Activated T-cell treated with anti-CD3 and anti-CD28 coated beads for 4 hours (primary cell): ENCODE measurements around the gene HBP1.
"Not testable (repeated sequence)": the region's sequence is repeated elsewhere in the genome, so short reads cannot be mapped to it uniquely, and the experiment has no call there.

Experiments used
- DNase-seq: peaks from one replicate; pipeline ENCODE4 v3.0.0-alpha.2; 2020

Gene HBP1

DNA sequence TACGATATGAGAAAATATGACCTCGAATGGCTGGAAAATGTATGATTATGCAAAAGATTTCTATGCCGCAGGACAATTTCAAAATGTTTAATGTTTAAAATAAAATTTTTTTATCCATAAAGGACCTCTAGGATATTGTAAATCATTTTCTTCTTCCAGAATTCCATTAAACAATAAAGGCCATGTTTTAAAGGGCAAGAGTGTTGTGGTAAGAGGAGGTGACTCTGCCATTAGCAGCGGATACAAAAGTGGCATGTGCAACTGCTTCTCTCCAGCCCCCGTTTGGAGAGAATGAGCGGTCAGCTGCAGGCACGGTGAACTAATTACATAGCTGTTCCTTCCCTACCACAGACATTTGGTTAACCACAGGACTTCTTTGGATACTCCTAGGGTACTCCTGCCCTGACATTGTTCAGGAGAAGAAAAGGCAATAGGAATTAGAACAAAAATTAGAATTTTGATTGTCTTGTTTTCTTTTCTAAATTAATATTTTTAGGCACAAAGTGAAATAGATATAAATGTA, 63.8 kb downstream of the HBP1 start:
- no peak for DNase-seq

DNA sequence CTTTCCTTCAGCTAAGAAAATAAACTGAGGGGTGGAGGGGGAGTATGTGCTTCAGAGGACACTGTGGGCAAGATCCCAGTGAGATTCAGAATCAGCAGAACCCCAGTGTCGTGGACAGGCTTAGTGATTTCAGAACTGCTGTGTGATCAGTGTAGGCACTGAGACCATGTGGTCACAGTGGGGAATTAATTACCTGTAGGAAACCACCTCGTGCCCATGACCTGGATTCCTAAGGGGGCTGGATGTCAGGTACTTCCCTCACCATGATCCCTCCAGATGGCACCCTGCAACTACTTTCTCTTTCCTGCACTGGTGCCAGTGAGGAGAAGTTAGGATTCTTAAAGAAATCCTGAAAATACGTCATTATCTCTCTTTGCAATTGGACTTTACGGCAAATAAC, 64.4 kb downstream of the HBP1 start:
- DNase-seq = no peak

DNA sequence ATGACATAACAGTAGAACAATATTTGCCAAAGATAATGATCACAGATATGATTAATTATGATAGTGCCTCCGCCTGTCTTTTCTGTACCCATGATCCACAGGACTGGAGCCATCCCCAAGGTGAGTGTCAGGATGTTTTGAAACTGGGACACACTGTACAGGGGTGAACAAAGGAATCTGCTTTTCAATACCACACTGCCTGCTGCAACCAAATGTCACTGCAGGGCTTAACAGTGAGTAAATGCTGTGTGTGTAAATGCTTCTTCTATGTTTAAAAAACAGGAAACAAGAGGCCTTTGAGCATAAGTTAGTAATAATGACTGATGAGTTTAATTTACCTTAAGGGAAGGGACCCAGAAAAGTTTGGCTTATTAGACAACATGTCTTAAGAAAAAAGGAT, 65.2 kb downstream of the HBP1 start:
- DNase-seq = no peak

DNA sequence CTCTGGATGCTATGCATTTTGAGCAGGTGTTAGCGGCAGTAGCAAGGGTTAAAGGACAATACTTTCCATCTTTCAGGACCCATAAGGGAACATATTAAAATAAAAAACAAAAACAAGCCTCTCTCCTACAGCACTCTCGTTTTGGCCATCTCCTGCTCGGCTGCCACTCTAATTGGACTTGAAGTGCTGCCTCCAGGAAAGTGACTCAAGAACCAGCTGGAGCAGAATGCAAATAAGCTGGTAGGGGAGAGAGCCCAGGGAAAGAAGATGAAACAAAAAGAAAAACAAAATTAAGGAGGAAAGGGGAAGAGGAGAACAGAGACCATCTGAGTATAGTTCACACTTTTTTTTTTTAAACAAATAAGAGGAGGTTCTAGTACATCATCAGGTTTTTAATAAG, 65.6 kb downstream of the HBP1 start:
- DNase-seq = no peak

DNA sequence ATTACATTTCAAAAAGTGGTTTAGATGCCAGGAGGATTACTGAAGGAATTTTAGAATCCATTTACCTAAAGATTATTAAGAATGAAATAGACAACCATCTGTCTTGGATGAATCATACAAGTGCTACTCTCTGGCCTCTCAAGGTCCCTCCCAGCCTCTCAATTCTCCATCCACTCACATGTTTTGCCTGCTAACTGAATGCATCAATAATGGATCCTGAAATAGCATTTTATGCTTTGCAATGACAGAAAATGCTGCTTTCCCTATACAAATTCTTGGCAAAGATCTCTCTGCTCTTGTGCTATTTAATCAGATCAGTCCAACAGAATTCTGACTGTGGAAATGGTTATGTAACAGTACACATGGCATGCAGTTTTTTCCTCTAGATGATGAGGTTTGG, 68.1 kb downstream of the HBP1 start:
- DNase-seq = no peak

DNA sequence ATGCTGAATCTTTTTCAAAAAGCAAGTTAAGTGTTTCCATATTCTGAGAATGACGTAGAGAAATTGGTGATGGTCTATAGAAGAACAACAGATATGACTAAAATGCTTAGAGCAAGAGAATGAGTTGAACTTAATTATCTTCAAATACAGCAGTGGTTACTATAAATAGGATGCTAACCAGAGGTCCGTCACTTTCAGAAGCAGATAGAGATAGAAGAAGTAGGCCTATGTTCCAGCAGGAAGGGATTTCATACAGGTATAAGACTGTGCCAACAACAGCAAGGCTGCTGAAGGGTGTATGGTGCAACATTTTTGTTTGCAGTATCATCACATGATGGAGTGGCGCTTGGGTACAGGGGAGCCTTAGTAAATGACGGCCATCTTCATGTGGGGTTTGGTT, 68.6 kb downstream of the HBP1 start:
- DNase-seq = no peak

DNA sequence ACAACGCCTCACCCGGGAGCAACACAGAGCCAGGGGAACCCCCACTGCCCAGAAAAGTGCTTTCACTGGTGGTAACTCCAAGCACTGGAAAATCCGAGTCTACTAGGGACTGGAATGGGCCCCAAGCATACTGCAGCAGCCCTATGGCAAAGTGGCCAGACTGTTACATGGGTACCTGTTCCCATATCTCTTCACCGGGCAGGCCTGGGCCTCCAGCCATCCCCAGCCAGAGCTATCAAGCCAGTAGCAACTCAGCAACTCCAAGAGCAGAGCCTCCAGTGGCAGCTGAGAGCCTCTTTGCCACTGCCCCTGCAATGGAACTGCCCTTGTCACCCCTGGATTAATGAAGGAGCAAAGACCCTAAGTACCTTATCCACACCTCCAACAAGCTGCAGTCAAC, 73.5 kb downstream of the HBP1 start:
- DNase-seq = no peak

DNA sequence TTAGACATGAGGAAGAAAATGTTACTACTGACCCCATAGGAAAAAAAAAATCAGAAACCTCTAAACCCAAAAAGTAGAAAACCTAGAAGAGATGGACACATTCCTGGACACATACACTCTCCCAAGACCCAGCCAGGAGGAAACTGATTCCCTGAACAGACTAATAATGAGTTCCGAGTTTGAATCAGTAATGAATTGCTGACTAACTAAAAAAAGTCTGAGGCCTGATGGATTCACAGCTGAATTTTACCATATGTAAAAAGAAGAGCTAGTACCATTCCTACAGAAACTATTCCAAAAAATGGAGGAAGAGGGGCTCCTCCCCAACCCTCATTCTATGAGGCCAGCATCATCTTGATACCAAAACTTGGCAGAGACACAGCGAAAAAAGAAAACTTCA, 75.8 kb downstream of the HBP1 start:
- no peak for DNase-seq

DNA sequence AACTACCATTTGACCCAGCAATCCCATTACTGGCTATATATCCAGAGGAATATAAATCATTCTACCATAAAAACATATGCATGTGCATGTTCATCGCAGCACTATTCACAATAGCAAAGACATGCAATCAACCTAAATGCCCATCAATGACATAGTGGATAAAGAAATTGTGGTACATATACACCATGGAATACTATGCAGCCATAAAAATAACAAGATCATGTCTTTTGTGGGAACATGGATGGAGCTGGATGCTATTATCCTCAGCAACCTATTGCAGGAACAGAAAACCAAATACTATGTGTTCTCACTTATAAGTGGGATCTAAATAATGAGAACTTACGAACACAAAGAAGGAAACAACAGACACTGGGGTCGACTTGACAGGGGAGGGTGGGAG, 78.0 kb downstream of the HBP1 start:
- DNase-seq = not testable (repeated sequence)

DNA sequence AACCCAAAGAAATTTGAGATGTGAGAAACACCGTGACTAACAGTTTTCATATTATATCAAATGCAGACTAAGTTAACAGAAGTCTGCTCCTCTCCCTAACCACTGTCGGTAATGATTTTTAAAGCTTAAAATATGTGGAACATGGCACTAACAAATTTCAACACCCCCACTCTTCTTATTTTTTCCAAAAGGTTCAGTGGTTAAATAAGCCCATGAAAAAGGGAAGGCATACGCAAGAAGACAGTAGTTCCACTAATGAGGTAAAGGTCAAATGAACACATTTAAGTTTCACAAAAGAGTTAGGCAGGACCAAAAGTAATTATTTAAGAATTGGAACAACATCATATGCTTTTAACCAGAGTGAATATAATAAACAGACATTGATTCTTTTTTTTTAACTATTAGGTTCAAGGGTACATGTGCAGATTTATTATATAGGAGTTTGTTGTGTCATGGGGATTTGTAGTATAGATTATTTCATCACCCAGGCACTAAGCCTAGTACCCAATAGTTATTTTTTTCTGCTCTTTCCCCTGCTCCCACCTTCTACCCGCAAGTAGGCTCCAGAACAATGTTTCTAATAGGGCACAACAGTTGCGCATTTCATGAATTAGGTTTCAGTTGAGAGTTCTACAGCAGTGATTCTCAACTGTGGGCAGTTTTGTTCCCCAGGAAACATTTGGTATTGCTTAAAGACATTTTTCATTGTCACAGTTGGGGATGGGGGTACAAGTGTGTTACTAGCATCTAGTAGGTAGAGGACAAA, 79.9 kb downstream of the HBP1 start:
- DNase-seq = no peak

DNA sequence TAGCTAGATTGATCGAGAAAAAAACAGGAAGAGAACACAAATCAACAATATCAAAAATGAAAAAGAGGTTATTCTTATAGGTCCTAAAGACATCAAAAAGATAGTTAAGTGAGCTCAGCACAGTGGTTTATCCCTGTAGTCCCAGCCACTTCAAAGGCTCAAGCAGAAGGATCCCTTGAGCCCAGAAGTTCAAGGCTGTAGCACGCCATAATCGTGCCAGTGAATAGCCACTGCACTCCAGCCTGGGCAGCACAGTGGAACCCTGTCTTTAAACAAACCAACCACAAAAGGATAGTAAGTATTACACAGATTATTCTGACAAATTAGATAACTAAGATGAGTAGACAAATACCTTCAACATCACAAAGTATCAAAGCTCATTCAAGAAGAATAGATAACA, 83.2 kb downstream of the HBP1 start:
- no peak for DNase-seq
